Mucosa of rectum (tissue), 2 donors: Measurements from ENCODE around the gene TMEM139.

Experiments used
- H3K27ac ChIP-seq, 2 donors: one replicate each; pipeline ENCODE4 v1.7.0; 2013; ENCODE audit warnings: inconsistent platforms in 2 of 2, low read depth in 2 of 2, low read length in 2 of 2
- H3K27me3 ChIP-seq, 2 donors: one replicate each; pipeline ENCODE4 v1.7.0; 2013; ENCODE audit warnings: low read length in 2 of 2; ENCODE audit not compliant: control insufficient read depth in 2 of 2, insufficient read depth in 2 of 2
- H3K36me3 ChIP-seq, 2 donors: one replicate each; pipeline ENCODE4 v1.7.0; 2013; ENCODE audit warnings: low read length in 2 of 2; ENCODE audit not compliant: control insufficient read depth in 2 of 2, insufficient read depth in 2 of 2
- H3K4me1 ChIP-seq, 2 donors: one replicate each; pipeline ENCODE4 v1.7.0; 2013; ENCODE audit warnings: low read length in 2 of 2, mild to moderate bottlenecking in 1 of 2; ENCODE audit not compliant: control insufficient read depth in 2 of 2, insufficient read depth in 2 of 2
- H3K4me3 ChIP-seq, 2 donors: one replicate each; pipeline ENCODE4 v1.7.0; 2013; ENCODE audit warnings: low read length in 2 of 2
- H3K9ac ChIP-seq, 2 donors: one replicate each; pipeline ENCODE4 v1.7.0; 2013; ENCODE audit warnings: low read length in 2 of 2, low read depth in 1 of 2, mild to moderate bottlenecking in 1 of 2
- H3K9me3 ChIP-seq, 2 donors: one replicate each; pipeline ENCODE4 v1.7.0; 2013; ENCODE audit warnings: low read length in 2 of 2; ENCODE audit not compliant: control insufficient read depth in 2 of 2
- donor health status: healthy.
- donor health status: Normal muscosa, but diverticular disease.

The TMEM139 gene

GRCh38 chr7:143243614-143244013 lies 41.1 kb upstream of the TMEM139 start:
- H3K4me3 ChIP-seq: peak overlapping the region; percentile 25 to 55
- no peaks in the 10 kb centered on the region for H3K36me3 ChIP-seq
- peak overlapping the region; percentile 64 to 73 for H3K27ac ChIP-seq
- H3K4me1 ChIP-seq: peaks cover 25 to 26% of the 10 kb centered on the region in 2 donors
- H3K9ac ChIP-seq: peak overlapping the region in 1 of 2 donors; percentile 33
- H3K27me3 ChIP-seq: no peaks in the 10 kb centered on the region
- no peaks in the 10 kb centered on the region for H3K9me3 ChIP-seq

GRCh38 chr7:143244321-143244720 lies 40.4 kb upstream of the TMEM139 start:
- Histone ChIP-seq H3K4me3 (no peak overlapping the region), H3K36me3 (no peaks in the 10 kb centered on the region), H3K27ac (peak overlapping the region; percentile 64 to 73), H3K4me1 (peaks cover 27 to 32% of the 10 kb centered on the region in 2 donors), H3K9me3 (no peaks in the 10 kb centered on the region), H3K27me3 (no peaks in the 10 kb centered on the region), H3K9ac (peak overlapping the region; percentile 10 to 33)

- Histone ChIP-seq H3K27me3 (no peaks in the 10 kb centered on the region), H3K4me1 (peaks cover 27 to 32% of the 10 kb centered on the region in 2 donors), H3K9me3 (no peaks in the 10 kb centered on the region), H3K27ac (peak overlapping the region; percentile 74 to 77), H3K36me3 (no peaks in the 10 kb centered on the region), H3K9ac (no peak overlapping the region), H3K4me3 (peak overlapping the region in 1 of 2 donors; percentile 35)
Observed at GRCh38 chr7:143245123-143245522, 39.6 kb upstream of the TMEM139 start.

- H3K4me3 ChIP-seq: no peak overlapping the region
- peaks cover 27 to 32% of the 10 kb centered on the region in 2 donors for H3K4me1 ChIP-seq
- H3K27me3 ChIP-seq: no peaks in the 10 kb centered on the region
- H3K9me3 ChIP-seq: no peaks in the 10 kb centered on the region
- H3K36me3 ChIP-seq: no peaks in the 10 kb centered on the region
- H3K9ac ChIP-seq: no peak overlapping the region
- H3K27ac ChIP-seq: no peak overlapping the region
Observed at GRCh38 chr7:143247372-143247771, 37.4 kb upstream of the TMEM139 start.

- Histone ChIP-seq H3K4me3 (no peak overlapping the region), H3K27ac (peak overlapping the region in 1 of 2 donors; percentile 13), H3K9ac (no peak overlapping the region), H3K27me3 (no peaks in the 10 kb centered on the region), H3K9me3 (no peaks in the 10 kb centered on the region), H3K36me3 (no peaks in the 10 kb centered on the region), H3K4me1 (peaks cover 21 to 23% of the 10 kb centered on the region in 2 donors)
Observed at GRCh38 chr7:143248761-143249354, 35.9 kb upstream of the TMEM139 start.

- H3K4me3 ChIP-seq: no peak overlapping the region
- H3K9me3 ChIP-seq: no peaks in the 10 kb centered on the region
- no peak overlapping the region for H3K27ac ChIP-seq
- no peaks in the 10 kb centered on the region for H3K27me3 ChIP-seq
- H3K4me1 ChIP-seq: peaks cover 12 to 14% of the 10 kb centered on the region in 2 donors
- H3K9ac ChIP-seq: no peak overlapping the region
- H3K36me3 ChIP-seq: no peaks in the 10 kb centered on the region
Observed at GRCh38 chr7:143250199-143250598, 34.6 kb upstream of the TMEM139 start.

- no peaks in the 10 kb centered on the region for H3K9me3 ChIP-seq
- H3K36me3 ChIP-seq: no peaks in the 10 kb centered on the region
- no peak overlapping the region for H3K9ac ChIP-seq
- peaks cover 6 to 8% of the 10 kb centered on the region in 2 donors for H3K4me1 ChIP-seq
- H3K27ac ChIP-seq: no peak overlapping the region
- H3K27me3 ChIP-seq: no peaks in the 10 kb centered on the region
- H3K4me3 ChIP-seq: no peak overlapping the region
Observed at GRCh38 chr7:143250822-143251221, 33.9 kb upstream of the TMEM139 start.

GRCh38 chr7:143252006-143252405 lies 32.8 kb upstream of the TMEM139 start:
- peaks cover 3 to 6% of the 10 kb centered on the region in 2 donors for H3K4me1 ChIP-seq

GRCh38 chr7:143255564-143255963 lies 29.2 kb upstream of the TMEM139 start:
- Histone ChIP-seq H3K27ac (no peak overlapping the region), H3K9me3 (no peaks in the 10 kb centered on the region), H3K4me3 (no peak overlapping the region), H3K36me3 (no peaks in the 10 kb centered on the region), H3K27me3 (no peaks in the 10 kb centered on the region), H3K9ac (no peak overlapping the region), H3K4me1 (peaks cover 0 to 6% of the 10 kb centered on the region in 2 donors)

More at GRCh38 chr7:143252006-143252405, 32.8 kb upstream of the TMEM139 start:
- Histone ChIP-seq H3K36me3 (no peaks in the 10 kb centered on the region), H3K27me3 (no peaks in the 10 kb centered on the region), H3K9ac (no peak overlapping the region), H3K4me3 (no peak overlapping the region), H3K9me3 (no peaks in the 10 kb centered on the region), H3K27ac (no peak overlapping the region)

GRCh38 chr7:143256325-143256724 lies 28.4 kb upstream of the TMEM139 start:
- no peak overlapping the region for H3K9ac ChIP-seq
- no peaks in the 10 kb centered on the region for H3K27me3 ChIP-seq
- no peak overlapping the region for H3K27ac ChIP-seq
- H3K4me3 ChIP-seq: no peak overlapping the region
- no peaks in the 10 kb centered on the region for H3K36me3 ChIP-seq
- H3K4me1 ChIP-seq: peaks cover 0 to 6% of the 10 kb centered on the region in 2 donors
- no peaks in the 10 kb centered on the region for H3K9me3 ChIP-seq
